IPS-18c (cell line): Measurements from ENCODE around the gene CYP2C19.
"Not testable (repeated sequence)": the region's sequence is repeated elsewhere in the genome, so short reads cannot be mapped to it uniquely, and the experiment has no call there.

Experiments used
- H3K4me3 ChIP-seq: 2 replicates; pipeline ENCODE4 v1.7.0; 2013; ENCODE audit warnings: low read depth, mild to moderate bottlenecking, low read length, moderate library complexity; ENCODE audit not compliant: insufficient read depth
- H3K9me3 ChIP-seq: one replicate; pipeline ENCODE4 v1.6.1; 2013; ENCODE audit warnings: mild to moderate bottlenecking, low read length, moderate library complexity; ENCODE audit not compliant: control insufficient read depth, insufficient read depth

The CYP2C19 gene

DNA sequence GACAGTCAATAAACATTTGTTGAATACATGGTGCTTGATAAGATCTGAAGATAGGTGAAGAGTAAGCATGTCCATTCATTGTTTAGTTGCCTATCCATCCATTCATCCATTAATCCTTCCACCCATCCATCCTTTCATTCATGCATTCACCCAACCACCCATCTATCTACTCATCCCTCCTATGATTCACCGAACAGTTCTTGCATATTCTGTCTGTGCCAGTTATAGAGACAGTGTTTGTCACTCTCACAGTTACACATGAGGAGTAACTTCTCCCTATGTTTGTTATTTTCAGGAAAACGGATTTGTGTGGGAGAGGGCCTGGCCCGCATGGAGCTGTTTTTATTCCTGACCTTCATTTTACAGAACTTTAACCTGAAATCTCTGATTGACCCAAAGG is 90.0 kb downstream of the CYP2C19 start:
- Histone ChIP-seq H3K9me3 (no peaks in the 10 kb centered on the region), H3K4me3 (no peak overlapping the region)

DNA sequence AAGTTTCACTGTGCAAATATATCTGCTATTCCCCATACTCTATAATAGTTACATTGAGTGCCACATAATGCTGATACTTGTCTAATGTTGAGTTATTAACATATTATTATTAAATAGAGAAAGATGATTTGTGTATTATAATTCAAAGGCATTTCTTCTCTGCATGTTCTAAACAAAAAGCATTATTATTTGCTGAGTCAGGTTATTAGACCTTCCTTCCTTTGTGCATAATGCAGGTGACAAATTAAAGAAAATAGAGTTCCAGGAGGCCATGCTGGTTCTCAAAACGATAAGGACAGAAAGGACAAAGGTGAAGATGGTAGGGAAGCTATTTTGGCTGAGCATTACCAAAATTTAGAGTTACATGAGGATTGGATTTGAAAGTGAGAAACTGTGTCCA is 90.6 kb downstream of the CYP2C19 start:
- Histone ChIP-seq H3K4me3 (no peak overlapping the region), H3K9me3 (peaks cover 5% of the 10 kb centered on the region)

DNA sequence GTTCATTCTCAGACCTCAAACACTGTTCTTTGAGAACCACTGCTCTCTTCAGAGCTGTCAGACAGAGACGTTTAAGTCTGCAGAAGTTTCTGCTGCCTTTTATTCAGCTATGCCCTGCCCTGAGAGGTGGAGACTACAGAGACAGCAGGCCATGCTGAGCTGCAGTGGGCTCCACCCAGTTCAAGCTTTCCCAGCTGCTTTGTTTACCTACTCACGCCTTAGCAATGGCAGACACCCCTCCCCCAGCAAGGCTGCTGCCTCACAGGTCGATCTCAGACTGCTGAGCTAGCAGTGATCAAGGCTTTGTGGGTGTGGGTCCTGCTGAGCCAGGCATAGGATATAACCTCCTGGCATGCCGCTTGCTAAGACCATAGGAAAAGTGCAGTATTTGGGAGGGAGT is 95.5 kb downstream of the CYP2C19 start:
- H3K9me3 ChIP-seq, result peaks cover 10% of the 10 kb centered on the region
- H3K4me3 ChIP-seq, result no peak overlapping the region

DNA sequence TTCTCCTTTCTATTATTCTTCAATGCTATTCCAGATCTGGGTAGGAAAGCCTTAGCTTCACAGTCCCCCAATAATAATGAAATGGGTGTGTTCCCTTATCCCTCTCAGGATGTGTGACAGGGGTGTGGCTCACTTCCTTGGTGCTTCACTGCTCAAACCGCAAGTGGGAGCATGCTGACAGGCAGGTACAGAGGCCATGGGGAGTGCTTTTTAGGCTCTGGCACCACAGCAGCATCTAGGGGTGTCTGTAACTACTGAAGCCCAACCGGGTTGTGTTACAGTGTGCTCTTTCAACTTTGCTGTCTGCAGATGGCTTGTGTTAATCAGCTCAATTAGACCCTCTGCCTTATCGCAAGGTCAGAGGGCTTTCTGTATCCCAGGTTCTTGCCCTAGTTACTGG is 96.6 kb downstream of the CYP2C19 start:
- Histone ChIP-seq H3K9me3 (peaks cover 10% of the 10 kb centered on the region), H3K4me3 (no peak overlapping the region)

DNA sequence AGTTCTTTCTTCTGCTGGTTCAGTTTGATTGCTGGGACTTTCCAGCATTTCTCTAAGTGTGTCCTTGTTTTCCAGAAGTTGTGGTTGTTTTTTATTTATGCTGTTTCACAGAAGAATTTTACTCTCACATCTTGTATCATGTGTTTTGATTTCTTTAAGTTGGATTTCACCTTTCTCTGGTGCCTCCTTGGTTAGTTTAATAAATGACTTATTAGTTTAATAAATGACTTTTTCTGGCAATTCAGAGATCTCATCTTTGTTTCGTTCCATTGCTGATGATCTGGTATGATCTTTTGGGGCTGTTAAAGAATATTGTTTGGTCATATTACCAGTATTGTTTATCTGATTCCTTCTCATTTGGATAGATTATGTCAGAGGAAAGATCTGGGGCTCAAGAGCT is 116.2 kb downstream of the CYP2C19 start:
- Histone ChIP-seq H3K9me3 (no peaks in the 10 kb centered on the region), H3K4me3 (no peak overlapping the region)

DNA sequence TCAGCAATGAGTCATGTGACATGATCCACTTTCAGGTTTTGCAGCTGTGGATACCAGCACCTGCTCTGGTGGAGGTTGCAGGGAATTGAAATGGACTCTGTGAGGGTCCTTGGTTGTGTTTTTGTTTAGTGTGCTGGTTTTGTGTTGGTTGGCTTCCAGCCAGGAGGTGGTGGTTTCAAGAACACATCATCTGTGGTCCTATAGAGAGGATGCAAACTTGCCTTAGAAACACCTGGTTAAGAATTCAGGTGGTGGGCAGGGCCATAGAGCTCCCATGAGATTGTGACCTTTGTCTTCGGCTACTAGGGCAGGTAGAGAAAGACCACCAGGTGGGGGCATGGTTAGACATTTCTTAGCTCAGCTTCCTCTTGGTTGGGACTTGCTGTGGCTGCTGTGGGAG is 116.7 kb downstream of the CYP2C19 start:
- H3K9me3 ChIP-seq, result no peaks in the 10 kb centered on the region
- H3K4me3 ChIP-seq, result no peak overlapping the region

DNA sequence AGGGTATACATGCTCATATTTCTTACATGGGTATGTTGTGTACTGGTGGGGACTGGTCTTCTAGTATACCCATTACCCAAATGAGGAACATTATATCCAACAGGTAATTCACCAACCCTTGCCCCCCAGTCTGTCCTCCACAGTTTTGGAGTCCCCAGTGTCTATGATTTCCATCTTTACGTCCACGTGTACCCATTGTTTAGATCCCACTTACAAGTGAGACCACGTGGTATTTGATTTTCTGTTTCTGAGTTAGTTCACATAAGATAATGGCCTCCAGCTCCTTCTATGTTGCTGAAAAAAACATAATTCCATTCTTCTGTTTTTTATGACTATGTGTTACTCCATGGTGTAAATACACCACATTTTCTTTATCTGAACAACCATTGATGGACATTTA is 126.6 kb downstream of the CYP2C19 start:
- no peaks in the 10 kb centered on the region for H3K9me3 ChIP-seq
- no peak overlapping the region for H3K4me3 ChIP-seq

DNA sequence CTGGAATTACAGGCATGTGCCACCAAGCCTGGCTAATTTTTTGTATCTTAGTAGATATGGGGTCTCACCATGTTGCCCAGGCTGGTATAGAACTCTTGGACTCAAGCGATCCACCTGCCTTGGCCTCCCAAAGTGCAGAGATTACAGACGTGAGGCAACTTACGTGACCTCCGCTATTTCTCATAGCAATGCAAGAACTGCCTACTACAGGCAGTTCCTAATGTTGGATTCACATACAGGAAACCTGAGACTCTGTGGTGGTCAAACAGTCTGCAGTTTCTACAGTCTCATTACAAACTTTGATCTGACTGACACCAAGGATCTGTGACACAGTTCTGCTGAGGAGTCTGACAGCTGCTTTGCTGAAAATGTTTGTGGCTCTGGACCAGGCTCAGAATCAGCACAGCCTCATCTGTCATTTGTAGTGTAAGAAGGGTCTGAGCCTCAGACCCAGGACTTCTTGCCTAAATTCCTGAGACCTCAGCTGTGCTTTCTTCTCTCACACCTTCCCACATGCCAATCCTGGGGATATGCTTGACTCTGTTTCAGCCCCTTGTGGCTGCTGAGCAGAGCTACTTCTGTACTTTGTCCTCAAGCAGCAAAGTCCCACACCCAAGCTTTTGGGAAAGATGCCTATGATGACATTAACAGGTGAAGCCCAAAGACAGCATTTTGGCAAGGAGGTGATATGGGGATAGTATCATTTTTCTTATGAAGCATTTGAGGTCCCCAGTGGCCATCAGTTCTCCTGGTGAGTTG is 128.0 kb downstream of the CYP2C19 start:
- Histone ChIP-seq H3K4me3 (no peak overlapping the region), H3K9me3 (no peaks in the 10 kb centered on the region)

DNA sequence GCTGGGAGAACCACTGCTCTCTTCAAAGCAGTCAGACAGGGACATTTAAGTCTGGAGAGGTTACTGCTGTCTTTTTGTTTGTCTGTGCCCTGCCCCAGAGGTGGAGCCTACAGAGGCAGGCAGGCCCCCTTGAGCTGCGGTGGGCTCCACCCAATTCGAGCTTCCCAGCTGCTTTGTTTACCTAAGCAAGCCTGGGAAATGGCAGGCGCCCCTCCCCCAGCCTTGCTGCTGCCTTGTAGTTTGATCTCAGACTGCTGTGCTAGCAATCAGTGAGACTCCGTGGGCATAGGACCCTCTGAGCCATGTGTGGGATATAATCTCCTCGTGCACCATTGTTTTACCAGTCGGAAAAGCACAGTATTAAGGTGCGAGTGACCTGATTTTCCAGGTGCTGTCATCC is 135.9 kb downstream of the CYP2C19 start:
- not testable (repeated sequence) for H3K4me3 ChIP-seq, H3K9me3 ChIP-seq

DNA sequence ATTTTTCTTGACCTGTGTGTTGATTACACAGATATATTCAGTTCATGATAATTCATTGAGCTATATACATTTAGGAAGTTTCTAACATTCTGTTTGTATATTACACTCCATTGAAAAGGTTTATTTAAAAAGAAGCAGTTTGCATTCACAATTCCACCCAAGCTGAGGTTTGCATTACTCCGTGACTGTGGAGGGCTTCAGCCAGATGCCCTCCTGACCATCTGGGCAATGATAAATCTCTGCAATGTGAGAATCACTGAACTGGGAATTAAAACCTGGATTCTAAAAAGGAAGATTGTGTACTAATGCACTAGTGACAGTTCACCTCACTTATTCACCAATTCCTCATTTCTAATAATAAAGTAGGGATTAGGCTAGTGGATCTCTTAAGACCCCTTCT is 139.6 kb downstream of the CYP2C19 start:
- H3K9me3 ChIP-seq, result no peaks in the 10 kb centered on the region
- H3K4me3 ChIP-seq, result no peak overlapping the region

DNA sequence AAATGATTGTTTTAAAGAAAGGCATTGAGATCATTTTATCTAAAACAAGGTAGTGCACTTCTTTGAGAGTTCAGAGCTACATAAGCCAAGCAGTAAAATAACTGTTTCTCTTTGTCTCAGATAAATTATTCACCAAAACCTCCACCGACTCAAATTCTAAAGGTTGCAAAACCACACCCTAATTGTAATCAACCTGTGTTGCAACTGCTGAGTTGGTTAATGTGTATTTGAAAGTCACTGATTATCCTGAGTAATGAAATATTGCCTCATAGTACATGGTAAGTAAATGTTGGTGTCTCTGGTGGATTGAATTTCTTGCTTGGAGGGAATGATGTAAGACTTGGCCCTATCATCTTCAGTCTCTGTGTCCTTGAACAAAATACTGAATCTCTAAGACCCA is 140.1 kb downstream of the CYP2C19 start:
- Histone ChIP-seq H3K9me3 (no peaks in the 10 kb centered on the region), H3K4me3 (no peak overlapping the region)
